GM12892 (cell line): ENCODE results near the gene TOR1B.
"Not testable (repeated sequence)": the region's sequence is repeated elsewhere in the genome, so short reads cannot be mapped to it uniquely, and the experiment has no call there.

Experiments
- DNase-seq: peaks from one replicate; pipeline ENCODE4 v3.0.0; 2011; ENCODE audit not compliant: insufficient read length
- FAIRE-seq: peaks from 2 replicates; lab custom pipeline; 2011; peaks lifted over from hg19 to GRCh38; lab: Jason Lieb, UNC
- POLR2A ChIP-seq: IDR thresholded peaks from 2 replicates; pipeline ENCODE4 v1.6.1; 2011; ENCODE audit warnings: low read depth, low read length, control low read depth
- POLR2AphosphoS5 ChIP-seq: IDR thresholded peaks from 2 replicates; pipeline ENCODE4 v1.6.1; 2011; ENCODE audit warnings: low read depth, low read length, control low read depth
- TAF1 ChIP-seq: IDR thresholded peaks from 2 replicates; pipeline ENCODE4 v1.6.1; 2011; ENCODE audit warnings: low read depth, mild to moderate bottlenecking, control low read depth, low read length, borderline replicate concordance

TOR1B gene

GRCh38 chr9:129765764-129766317, 37.1 kb upstream of the TOR1B start:
- DNase-seq (no peak), FAIRE-seq (no peak)
- no peak for TF ChIP-seq TAF1
- TF ChIP-seq POLR2AphosphoS5 = no peak
- no peak for TF ChIP-seq POLR2A

GRCh38 chr9:129768486-129768885, 34.5 kb upstream of the TOR1B start:
- DNase-seq (no peak), FAIRE-seq (no peak)
- no peak for TF ChIP-seq POLR2AphosphoS5
- no peak for TF ChIP-seq POLR2A
- TF ChIP-seq TAF1 = no peak

DNA sequence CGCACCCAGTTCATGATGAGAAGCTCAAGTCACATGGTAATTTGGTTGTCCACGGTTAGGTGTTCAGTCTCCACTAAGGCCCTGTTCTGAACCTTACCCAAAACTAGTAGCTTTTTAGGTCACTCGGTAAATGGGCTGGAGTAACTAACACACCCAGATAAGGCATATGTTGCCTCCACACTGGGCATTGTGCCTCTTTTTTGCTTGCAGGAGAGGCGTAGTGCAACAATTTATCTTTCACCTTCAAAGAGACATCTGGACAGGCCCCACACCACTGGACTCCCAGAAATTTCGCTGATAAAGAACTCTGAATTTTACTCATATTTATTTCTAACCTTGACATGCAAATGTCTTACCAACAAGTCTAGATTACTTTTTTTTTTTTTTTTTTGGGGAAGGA, 33.3 kb upstream of the TOR1B start:
- TF ChIP-seq POLR2A (no peak), TAF1 (no peak), POLR2AphosphoS5 (no peak)
- DNase-seq (no peak), FAIRE-seq (no peak)

DNA sequence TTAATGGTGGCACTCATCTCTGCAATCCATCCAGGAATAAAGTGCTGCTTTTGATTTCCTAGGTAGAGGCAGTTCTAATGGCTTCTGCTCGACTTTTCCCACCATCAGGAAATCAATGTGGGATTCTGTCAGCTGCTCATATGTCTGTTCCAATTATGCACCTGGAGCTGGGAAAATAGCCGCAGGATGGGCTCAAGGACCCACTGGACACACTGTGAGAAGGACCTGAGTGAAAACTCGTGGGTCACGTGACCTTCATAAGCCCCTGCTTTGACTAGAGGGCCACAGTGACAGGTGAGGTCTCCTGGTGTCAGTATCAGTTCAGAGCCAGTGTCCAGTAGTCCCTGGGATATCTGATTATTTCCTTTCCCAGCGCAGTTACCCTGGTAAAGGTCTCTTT, 32.2 kb upstream of the TOR1B start:
- FAIRE-seq = no peak

GRCh38 chr9:129773262-129774048, 29.5 kb upstream of the TOR1B start:
- FAIRE-seq = no peak
- DNase-seq = no peak
- TF ChIP-seq TAF1 (no peak), POLR2A (no peak), POLR2AphosphoS5 (no peak)

More for the DNA sequence above, 32.2 kb upstream of the TOR1B start:
- no peak for DNase-seq
- no peak for TF ChIP-seq POLR2AphosphoS5

DNA sequence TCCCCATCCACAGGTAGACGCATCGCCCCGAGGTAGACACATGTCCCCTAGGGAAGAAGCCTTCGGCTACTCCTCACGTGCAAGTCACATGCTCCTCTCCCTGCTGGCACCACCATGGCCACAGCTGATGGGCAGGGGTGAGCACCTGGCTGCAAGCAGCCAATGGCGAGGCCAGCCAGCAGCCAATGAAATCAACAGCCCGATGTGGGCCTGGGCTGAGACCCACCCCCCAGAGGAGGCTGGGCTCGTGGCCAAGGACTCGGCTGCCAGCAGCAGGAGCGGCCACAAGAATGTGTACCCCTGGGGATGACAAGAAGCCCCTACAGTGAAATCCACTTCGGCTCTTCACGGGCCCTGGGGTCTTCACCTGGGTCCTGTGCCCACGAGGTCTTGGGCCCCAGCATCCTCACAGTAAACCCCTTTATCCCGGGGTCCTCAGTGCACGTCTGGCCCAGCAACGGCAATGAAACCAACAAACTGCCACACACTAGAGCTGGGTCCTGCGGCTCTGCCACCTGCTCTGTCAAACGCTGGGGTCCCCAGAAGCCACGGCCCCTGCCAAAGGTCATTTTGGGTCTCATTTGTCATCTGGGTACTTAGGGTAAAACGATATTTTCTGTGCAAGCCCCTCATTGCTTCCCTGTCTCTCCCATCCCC, 28.1 kb upstream of the TOR1B start:
- DNase-seq = no peak
- TF ChIP-seq TAF1 = no peak
- no peak for TF ChIP-seq POLR2AphosphoS5
- TF ChIP-seq POLR2A = no peak
- FAIRE-seq = no peak

- no peak for DNase-seq
- FAIRE-seq = no peak
- TF ChIP-seq POLR2A (no peak), TAF1 (no peak), POLR2AphosphoS5 (no peak)
Measured at GRCh38 chr9:129775448-129775798, 27.6 kb upstream of the TOR1B start.

- not testable (repeated sequence) for FAIRE-seq, DNase-seq
Measured at GRCh38 chr9:129776096-129776495, 26.9 kb upstream of the TOR1B start.

DNA sequence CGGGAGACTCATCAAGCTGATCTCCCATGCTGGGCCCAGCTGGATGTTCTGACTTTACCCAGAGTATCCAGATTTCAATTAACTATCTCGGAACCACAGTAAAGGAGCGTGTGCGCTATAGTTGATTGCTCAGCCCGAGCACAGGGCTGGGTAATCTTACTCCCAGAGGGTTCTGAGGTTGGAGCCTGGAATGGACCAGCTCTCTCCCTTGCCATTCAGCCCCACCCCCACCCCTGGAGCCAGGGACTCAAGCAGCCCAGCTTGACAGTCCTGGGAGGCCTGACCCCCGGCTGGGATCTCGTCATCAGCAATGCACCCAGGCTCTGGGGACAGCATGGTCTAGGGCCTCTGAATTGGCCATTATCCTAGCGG, 26.4 kb upstream of the TOR1B start:
- FAIRE-seq (no peak), DNase-seq (no peak)
- TF ChIP-seq POLR2AphosphoS5 (no peak), POLR2A (no peak), TAF1 (no peak)

DNA sequence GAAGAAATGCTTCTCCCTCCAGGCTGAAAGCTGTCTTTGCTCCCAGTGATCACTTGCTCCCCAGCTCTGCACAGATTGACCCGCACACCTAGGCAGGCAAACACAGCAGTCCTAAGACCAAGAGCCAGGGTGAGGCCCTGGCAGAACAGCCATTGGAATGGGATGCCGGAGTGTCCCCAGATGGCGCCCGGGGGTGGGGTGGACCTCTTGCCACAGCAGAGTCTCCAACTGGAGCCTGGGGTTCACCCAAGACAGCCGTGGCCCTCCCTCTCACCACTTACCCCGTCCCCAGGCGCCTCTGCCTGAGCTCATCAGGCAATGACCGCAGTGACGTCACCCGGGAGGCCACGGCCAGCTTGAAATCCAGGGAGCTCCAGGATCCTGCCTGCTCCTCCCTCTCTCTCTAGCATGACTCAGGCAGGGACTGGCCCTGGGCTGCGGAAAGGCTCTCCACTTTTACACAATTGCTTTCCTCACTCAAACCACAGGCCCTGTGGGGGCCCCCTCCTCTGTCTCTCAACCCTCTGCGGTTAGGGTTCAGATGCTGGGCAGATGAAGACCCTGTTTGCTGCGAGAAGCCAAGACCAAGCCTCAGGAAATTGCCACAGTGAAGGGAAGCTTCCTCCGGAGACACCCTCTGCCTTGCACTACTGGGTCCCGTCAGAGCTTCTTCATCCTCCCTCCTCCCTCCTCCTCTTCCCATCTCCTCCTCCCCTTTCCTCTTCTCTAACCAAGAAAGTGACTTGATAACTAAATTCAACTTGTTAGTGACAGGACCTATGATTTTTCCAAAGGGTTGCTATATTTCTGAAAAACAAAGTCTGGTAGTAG, 25.8 kb upstream of the TOR1B start:
- no peak for DNase-seq
- no peak for TF ChIP-seq TAF1
- TF ChIP-seq POLR2A = no peak
- no peak for TF ChIP-seq POLR2AphosphoS5
- FAIRE-seq = no peak

- FAIRE-seq (no peak), DNase-seq (no peak)
- TF ChIP-seq POLR2A (no peak), TAF1 (no peak)
Measured at GRCh38 chr9:129777769-129778130, 25.2 kb upstream of the TOR1B start.

- TF ChIP-seq TAF1 = no peak
- TF ChIP-seq POLR2A = no peak
- TF ChIP-seq POLR2AphosphoS5 = no peak
- no peak for FAIRE-seq
Measured at GRCh38 chr9:129778469-129778868, 24.5 kb upstream of the TOR1B start.

More at GRCh38 chr9:129778469-129778868, 24.5 kb upstream of the TOR1B start:
- no peak for DNase-seq
